ENCODE measurements around the gene HMCN2. TPM values are rescaled to one million over a fixed set of nuclear protein-coding genes. Genes with fewer than 3 reads are reported as not detected.

HMCN2 gene
- total RNA-seq, 6 donors from 2014 or later: 0.76 to 7.3 (median 1.5) TPM

GRCh38 chr9:130383350-130383715, 117.8 kb downstream of the HMCN2 start:
- TF ChIP-seq POLR2AphosphoS5 (IDR thresholded peaks at IDR 0.05) (no peak), POLR2A (IDR thresholded peaks at IDR 0.05) (no peak), EP300 (IDR thresholded peaks at IDR 0.05) (no peak), CTCF (IDR thresholded peaks at IDR 0.05) (no peak)
- H3K4me3 ChIP-seq: no peak overlapping the region
- ATAC-seq (ENCODE audit: low FRiP score in 2 of 2): no peak
- WGBS, 2 donors: 99 to 100% methylated on average over 2 to 8 of the region's 8 CpGs
- H3K4me1 ChIP-seq: no peaks in the 10 kb centered on the region
- H3K27me3 ChIP-seq: no peaks in the 10 kb centered on the region
- no peaks in the 10 kb centered on the region for H3K9me3 ChIP-seq
- peak in 1 of 2 donors; percentile 66 for DNase-seq
- no peaks in the 10 kb centered on the region for H3K36me3 ChIP-seq
- H3K27ac ChIP-seq: no peak overlapping the region

- DNase-seq (no peak), ATAC-seq (ENCODE audit: low FRiP score in 2 of 2) (no peak)
- H3K36me3 ChIP-seq: no peaks in the 10 kb centered on the region
- H3K4me1 ChIP-seq: no peaks in the 10 kb centered on the region
- H3K27ac ChIP-seq: no peak overlapping the region
- WGBS, 2 donors: 78 to 79% methylated on average over 15 to 17 of the region's 18 CpGs
- TF ChIP-seq POLR2AphosphoS5 (IDR thresholded peaks at IDR 0.05) (no peak), EP300 (IDR thresholded peaks at IDR 0.05) (no peak), CTCF (IDR thresholded peaks at IDR 0.05) (no peak), POLR2A (IDR thresholded peaks at IDR 0.05) (no peak)
- no peaks in the 10 kb centered on the region for H3K27me3 ChIP-seq
- no peaks in the 10 kb centered on the region for H3K9me3 ChIP-seq
- H3K4me3 ChIP-seq: no peak overlapping the region
These were observed 118.6 kb downstream of the HMCN2 start for GRCh38 chr9:130383979-130384676.

GRCh38 chr9:130385257-130385656, 119.7 kb downstream of the HMCN2 start:
- no peak for TF ChIP-seq EP300 (IDR thresholded peaks at IDR 0.05)
- TF ChIP-seq CTCF (IDR thresholded peaks at IDR 0.05): no peak
- no peak for TF ChIP-seq POLR2A (IDR thresholded peaks at IDR 0.05)
- TF ChIP-seq POLR2AphosphoS5 (IDR thresholded peaks at IDR 0.05): no peak
- Histone ChIP-seq H3K9me3 (no peaks in the 10 kb centered on the region), H3K27ac (no peak overlapping the region), H3K4me1 (no peaks in the 10 kb centered on the region), H3K4me3 (no peak overlapping the region), H3K27me3 (no peaks in the 10 kb centered on the region), H3K36me3 (no peaks in the 10 kb centered on the region)
- DNase-seq: peak in 1 of 2 donors; percentile 67
- no peak for ATAC-seq (ENCODE audit: low FRiP score in 2 of 2)
- 84 to 100% methylated on average over 4 to 11 of the region's 11 CpGs for WGBS, 2 donors

- Histone ChIP-seq H3K4me3 (no peak overlapping the region), H3K36me3 (no peaks in the 10 kb centered on the region), H3K27me3 (no peaks in the 10 kb centered on the region), H3K9me3 (no peaks in the 10 kb centered on the region), H3K27ac (no peak overlapping the region), H3K4me1 (no peaks in the 10 kb centered on the region)
- ATAC-seq (ENCODE audit: low FRiP score in 2 of 2) (no peak), DNase-seq (no peak)
- 80 to 87% methylated on average over 8 of the region's 8 CpGs for WGBS, 2 donors
- TF ChIP-seq POLR2AphosphoS5 (IDR thresholded peaks at IDR 0.05): no peak
- TF ChIP-seq POLR2A (IDR thresholded peaks at IDR 0.05): no peak
- no peak for TF ChIP-seq EP300 (IDR thresholded peaks at IDR 0.05)
- TF ChIP-seq CTCF (IDR thresholded peaks at IDR 0.05): no peak
These were observed 121.8 kb downstream of the HMCN2 start for GRCh38 chr9:130387398-130387797.

- H3K36me3 ChIP-seq: no peaks in the 10 kb centered on the region
- no peak overlapping the region for H3K27ac ChIP-seq
- ATAC-seq (ENCODE audit: low FRiP score in 2 of 2) (no peak), DNase-seq (no peak)
- WGBS, 2 donors: 83 to 87% methylated on average over 4 of the region's 4 CpGs
- H3K9me3 ChIP-seq: no peaks in the 10 kb centered on the region
- no peaks in the 10 kb centered on the region for H3K4me1 ChIP-seq
- H3K4me3 ChIP-seq: no peak overlapping the region
- TF ChIP-seq POLR2A (IDR thresholded peaks at IDR 0.05): no peak
- TF ChIP-seq EP300 (IDR thresholded peaks at IDR 0.05): no peak
- TF ChIP-seq CTCF (IDR thresholded peaks at IDR 0.05): no peak
- TF ChIP-seq POLR2AphosphoS5 (IDR thresholded peaks at IDR 0.05): no peak
- no peaks in the 10 kb centered on the region for H3K27me3 ChIP-seq
These were observed 122.3 kb downstream of the HMCN2 start for GRCh38 chr9:130387905-130388304.

Measured in upper lobe of left lung (tissue), 6 donors.